Adrenal gland (tissue), 12 donors: ENCODE measurements around the gene FLYWCH1. TPM values are rescaled to one million over a fixed set of nuclear protein-coding genes. Genes with fewer than 3 reads are reported as not detected.

Experiments used
- DNase-seq, 7 donors: peaks; one replicate each; pipeline ENCODE4 v3.0.0-alpha.2; 2019 to 2020
- H3K27ac ChIP-seq, 5 donors: fragments of 200-600 bp; sonication (generic) in 4 of 5; 1 replicate in 3 of 5; 2 replicates in 2 of 5; pipeline versions ENCODE4 v1.5.1 to v1.8.0; 2016 to 2020; ENCODE audit warnings: mild to moderate bottlenecking in 1 of 5
- H3K27me3 ChIP-seq: fragments of 200-600 bp; 2 replicates; pipeline ENCODE4 v1.8.0; 2021
- H3K36me3 ChIP-seq, 2 donors: fragments of 200-600 bp; replicated peaks in 1 of 2; 1 replicate in 1 of 2; 2 replicates in 1 of 2; pipeline versions ENCODE4 v1.5.1 to v1.8.0; 2018 to 2022
- H3K4me1 ChIP-seq, 2 donors: fragments of 200-600 bp; replicated peaks in 1 of 2; 1 replicate in 1 of 2; 2 replicates in 1 of 2; pipeline versions ENCODE4 v1.5.1 to v1.8.0; 2018 to 2021
- H3K4me3 ChIP-seq, 4 donors: fragments of 200-600 bp; sonication (generic) in 3 of 4; one replicate each; pipeline ENCODE4 v1.5.1; 2016 to 2018
- H3K9me3 ChIP-seq, 3 donors: fragments of 200-600 bp; sonication (generic) in 1 of 3; replicated peaks in 1 of 3; 1 replicate in 2 of 3; 2 replicates in 1 of 3; pipeline versions ENCODE4 v1.5.1 to v1.8.0; 2016 to 2021
- POLR2A ChIP-seq, 2 donors: fragments of 450-650 bp; IDR thresholded peaks; one replicate each; pipeline ENCODE4 v1.6.1; 2017; ENCODE audit warnings: antibody characterized with exemption in 2 of 2, mild to moderate bottlenecking in 2 of 2, moderate library complexity in 1 of 2
- WGBS, 4 donors: extraction: QIAGEN DNeasy Blood & Tissue Kit in 2 of 4; methylation state at CpG; one replicate each; pipeline versions ENCODE4 v1.1.5 to v1.1.7; 2013 to 2017; 5-methylcytosine and 5-hydroxymethylcytosine counted together
- intact Hi-C, 2 donors: fragments of 100-400 bp; cut with DNase I; formaldehyde crosslinking; loops; one replicate each; pipeline versions ENCODE4 v1.14.1 to v1.15.0; 2022 to 2023
- polyA plus RNA-seq, 3 donors: library from polyadenylated mRNA; stranded (reverse); fragments of 200-250 nt in 2 of 3; fragments of 350-450 nt in 1 of 3; fragmentation: Illumina TruSeq in 1 of 3; extraction: RNeasy Lipid Tissue Mini Kit (QIAGEN cat#74804) in 1 of 3; gene quantifications; one replicate each; pipeline ENCODE4 v1.2.3, GENCODE V29; 2013 to 2014
- total RNA-seq, 9 donors: library from RNA; depleted of rRNA in 4 of 9; stranded (reverse); fragments of >200 nt in 4 of 9; fragments of 120-200 nt in 1 of 9; fragmentation: NEBNext Ultra II Directional in 1 of 9; extraction: Animal tissue kit (Norgen Biotek cat#: 25700) in 1 of 9; gene quantifications; one replicate each; pipeline versions ENCODE4 v1.1.0 to v1.2.4, GENCODE V29; 2013 to 2023
- TF ChIP-seq, protein P1 (sequence below), 6 experiments: fragments of 450-650 bp in 4 of 6; fragments of 200-600 bp in 2 of 6; sonication (generic) in 1 of 6; IDR thresholded peaks; 1 replicate in 5 of 6; 2 replicates in 1 of 6; pipeline versions ENCODE4 v1.5.1 to v1.8.0; 2016 to 2021; ENCODE audit warnings: antibody characterized with exemption in 6 of 6, mild to moderate bottlenecking in 2 of 6, moderate library complexity in 1 of 6
- donor health status: healthy with polysubstance abuse.
- donor health status: Bipolar disorder and iron deficiency.
- donor health status: DM: yes; HTN: yes; CAD: no.
- donor health status: DM: no; HTN: no; CAD: no.
- donor health status: DM: no; HTN: no; CAD: no.
- donor health status: DM: yes; HTN: yes; CAD: no.

FLYWCH1 gene
- total and polyA plus RNA-seq, 12 donors = 3.3 to 89.8 (median 50.4) TPM

DNA sequence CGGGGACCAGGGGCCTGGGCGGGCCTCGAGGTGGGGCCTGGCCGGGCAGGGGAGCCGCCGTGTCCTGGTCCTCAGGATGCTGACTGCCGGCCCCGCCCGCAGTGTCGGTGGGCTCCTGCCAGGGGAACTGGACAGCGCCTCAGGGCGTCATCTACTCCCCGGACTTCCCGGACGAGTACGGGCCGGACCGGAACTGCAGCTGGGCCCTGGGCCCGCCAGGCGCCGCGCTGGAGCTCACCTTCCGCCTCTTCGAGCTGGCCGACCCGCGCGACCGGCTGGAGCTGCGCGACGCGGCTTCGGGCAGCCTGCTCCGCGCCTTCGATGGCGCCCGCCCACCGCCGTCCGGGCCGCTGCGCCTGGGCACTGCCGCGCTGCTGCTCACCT is 55.1 kb downstream of the FLYWCH1 start:
- Histone ChIP-seq H3K36me3 (no peaks in the 10 kb centered on the region), H3K4me1 (peaks cover 24 to 41% of the 10 kb centered on the region in 2 donors), H3K4me3 (no peak overlapping the region), H3K27ac (no peak overlapping the region), H3K27me3 (peaks cover 62% of the 10 kb centered on the region), H3K9me3 (no peaks in the 10 kb centered on the region)
- WGBS, 4 donors = 12 to 25% (median 18%) methylated on average over 2 to 46 of the region's 46 CpGs
- TF ChIP-seq, protein P1, sequence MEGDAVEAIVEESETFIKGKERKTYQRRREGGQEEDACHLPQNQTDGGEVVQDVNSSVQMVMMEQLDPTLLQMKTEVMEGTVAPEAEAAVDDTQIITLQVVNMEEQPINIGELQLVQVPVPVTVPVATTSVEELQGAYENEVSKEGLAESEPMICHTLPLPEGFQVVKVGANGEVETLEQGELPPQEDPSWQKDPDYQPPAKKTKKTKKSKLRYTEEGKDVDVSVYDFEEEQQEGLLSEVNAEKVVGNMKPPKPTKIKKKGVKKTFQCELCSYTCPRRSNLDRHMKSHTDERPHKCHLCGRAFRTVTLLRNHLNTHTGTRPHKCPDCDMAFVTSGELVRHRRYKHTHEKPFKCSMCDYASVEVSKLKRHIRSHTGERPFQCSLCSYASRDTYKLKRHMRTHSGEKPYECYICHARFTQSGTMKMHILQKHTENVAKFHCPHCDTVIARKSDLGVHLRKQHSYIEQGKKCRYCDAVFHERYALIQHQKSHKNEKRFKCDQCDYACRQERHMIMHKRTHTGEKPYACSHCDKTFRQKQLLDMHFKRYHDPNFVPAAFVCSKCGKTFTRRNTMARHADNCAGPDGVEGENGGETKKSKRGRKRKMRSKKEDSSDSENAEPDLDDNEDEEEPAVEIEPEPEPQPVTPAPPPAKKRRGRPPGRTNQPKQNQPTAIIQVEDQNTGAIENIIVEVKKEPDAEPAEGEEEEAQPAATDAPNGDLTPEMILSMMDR (IDR thresholded peaks at IDR 0.05) = no peak
- TF ChIP-seq POLR2A (IDR thresholded peaks at IDR 0.05) = no peak
- intact Hi-C loops = no loop called here
- DNase-seq = peak in 2 of 7 donors; percentile 24 to 26

DNA sequence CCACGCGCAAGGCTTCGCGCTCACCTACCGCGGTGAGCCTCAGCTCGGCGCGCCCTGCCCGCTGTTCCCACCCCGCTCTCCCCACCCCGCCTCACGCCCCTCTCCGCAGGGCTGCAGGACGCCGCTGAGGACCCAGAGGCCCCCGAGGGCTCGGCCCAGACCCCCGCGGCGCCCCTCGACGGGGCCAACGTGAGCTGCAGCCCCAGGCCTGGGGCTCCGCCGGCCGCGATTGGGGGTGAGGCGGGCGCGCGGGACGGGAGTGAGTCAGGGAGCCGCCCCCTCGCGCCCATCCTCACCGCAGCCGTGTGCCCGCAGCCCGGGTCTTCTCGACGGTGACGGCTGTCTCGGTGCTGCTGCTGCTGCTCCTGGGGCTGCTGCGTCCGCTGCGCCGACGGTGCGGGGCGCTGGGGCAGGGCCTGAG is 55.5 kb downstream of the FLYWCH1 start:
- Histone ChIP-seq H3K27me3 (peaks cover 58% of the 10 kb centered on the region), H3K27ac (no peak overlapping the region), H3K9me3 (no peaks in the 10 kb centered on the region), H3K4me3 (no peak overlapping the region), H3K4me1 (peaks cover 24 to 41% of the 10 kb centered on the region in 2 donors), H3K36me3 (no peaks in the 10 kb centered on the region)
- intact Hi-C loops = no loop called here
- no peak for DNase-seq
- 16 to 33% (median 17%) methylated on average over 3 to 51 of the region's 51 CpGs; no CpG with 5 or more reads in 1 of the 4 donors for WGBS, 4 donors
- no peak for TF ChIP-seq POLR2A (IDR thresholded peaks at IDR 0.05)
- TF ChIP-seq, protein P1 (IDR thresholded peaks at IDR 0.05) = no peak

DNA sequence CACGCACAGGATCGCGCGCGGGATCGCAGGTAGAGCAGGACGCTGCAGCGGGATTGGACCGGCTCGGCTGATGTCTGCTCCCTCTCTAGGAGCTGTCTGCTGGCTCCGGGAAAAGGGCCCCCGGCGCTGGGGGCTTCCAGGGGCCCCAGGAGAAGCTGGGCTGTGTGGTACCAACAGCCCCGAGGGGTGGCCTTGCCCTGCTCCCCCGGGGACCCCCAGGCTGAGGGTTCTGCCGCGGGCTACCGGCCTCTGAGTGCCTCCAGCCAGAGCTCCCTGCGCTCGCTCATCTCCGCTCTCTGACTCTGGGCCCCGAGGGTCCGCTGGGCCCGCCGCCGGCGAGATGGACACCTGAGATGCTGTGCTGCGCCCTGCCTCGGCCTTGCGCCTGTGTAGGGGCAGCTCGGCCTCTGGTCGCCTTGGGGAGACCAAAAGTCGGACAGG is 56.0 kb downstream of the FLYWCH1 start:
- H3K4me1 ChIP-seq = peaks cover 24 to 41% of the 10 kb centered on the region in 2 donors
- H3K9me3 ChIP-seq = no peaks in the 10 kb centered on the region
- H3K27me3 ChIP-seq = peaks cover 54% of the 10 kb centered on the region
- TF ChIP-seq, protein P1 (IDR thresholded peaks at IDR 0.05) = no peak
- no peak for TF ChIP-seq POLR2A (IDR thresholded peaks at IDR 0.05)
- no peak overlapping the region for H3K4me3 ChIP-seq
- no peaks in the 10 kb centered on the region for H3K36me3 ChIP-seq
- WGBS, 4 donors = 55 to 62% (median 58%) methylated on average over 10 to 33 of the region's 33 CpGs
- intact Hi-C loops = no loop called here
- no peak overlapping the region for H3K27ac ChIP-seq
- peak in 1 of 7 donors; percentile 26 for DNase-seq

DNA sequence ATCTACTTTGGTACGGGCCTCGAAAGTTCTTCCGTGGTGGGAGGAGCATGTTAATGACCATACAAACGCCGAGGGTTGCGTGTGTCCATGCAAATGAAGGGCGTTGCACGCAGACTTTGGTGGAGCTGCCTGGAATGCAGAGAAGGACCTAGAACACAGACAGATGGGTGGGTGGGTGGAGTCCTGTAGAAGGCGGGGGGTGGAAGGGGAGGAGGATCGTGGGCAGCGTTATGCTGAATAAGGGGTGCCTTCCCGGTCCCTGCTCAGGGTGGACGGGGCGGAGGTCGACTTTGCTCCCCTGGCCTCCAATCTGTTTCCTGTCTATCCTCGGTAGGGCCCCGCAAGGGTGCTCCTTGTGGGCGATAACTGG is 56.6 kb downstream of the FLYWCH1 start:
- H3K4me3 ChIP-seq = peak overlapping the region in 1 of 4 donors; percentile 93
- H3K36me3 ChIP-seq = no peaks in the 10 kb centered on the region
- 28 to 41% (median 33%) methylated on average over 14 to 18 of the region's 18 CpGs for WGBS, 4 donors
- peaks cover 48% of the 10 kb centered on the region for H3K27me3 ChIP-seq
- no peak overlapping the region for H3K27ac ChIP-seq
- peaks cover 23 to 39% of the 10 kb centered on the region in 2 donors for H3K4me1 ChIP-seq
- no peak for DNase-seq
- intact Hi-C loops = no loop called here
- TF ChIP-seq, protein P1 (IDR thresholded peaks at IDR 0.05) = no peak
- TF ChIP-seq POLR2A (IDR thresholded peaks at IDR 0.05) = no peak
- H3K9me3 ChIP-seq = no peaks in the 10 kb centered on the region
